Prostate gland (tissue), 2 donors: Measurements from ENCODE around the gene ZNF124. TPM values are rescaled to one million over a fixed set of nuclear protein-coding genes. Genes with fewer than 3 reads are reported as not detected.
"Not testable (repeated sequence)": the region's sequence is repeated elsewhere in the genome, so short reads cannot be mapped to it uniquely, and the experiment has no call there.

Experiments
- DNase-seq: peaks from one replicate; pipeline ENCODE4 v3.0.0-alpha.2; 2019; ENCODE audit warnings: low spot score
- H3K27ac ChIP-seq, 2 donors: fragments of 200-600 bp; sonication (generic); 2 replicates each; pipeline ENCODE4 v1.5.1; 2017 to 2019
- H3K27me3 ChIP-seq: fragments of 200-600 bp; sonication (generic); replicated peaks from 2 replicates; pipeline ENCODE4 v1.5.1; 2019; ENCODE audit not compliant: insufficient read depth
- H3K36me3 ChIP-seq, 2 donors: fragments of 200-600 bp; sonication (generic); 1 replicate in 1 of 2; 2 replicates in 1 of 2; pipeline versions ENCODE4 v1.5.1 to v1.8.1; 2017 to 2019
- H3K4me1 ChIP-seq: fragments of 200-600 bp; sonication (generic); replicated peaks from 2 replicates; pipeline ENCODE4 v1.5.1; 2019
- H3K4me3 ChIP-seq, 2 donors: fragments of 200-600 bp; sonication (generic); 2 replicates each; pipeline ENCODE4 v1.5.1; 2017 to 2019
- H3K9me3 ChIP-seq: fragments of 200-600 bp; sonication (generic); 2 replicates; pipeline ENCODE4 v1.5.1; 2017
- POLR2A ChIP-seq: fragments of 450-650 bp; IDR thresholded peaks from one replicate; pipeline ENCODE4 v1.6.1; 2016; ENCODE audit warnings: antibody characterized with exemption, mild to moderate bottlenecking
- POLR2AphosphoS5 ChIP-seq: sonication (generic); formaldehyde crosslinking; IDR thresholded peaks from one replicate; pipeline ENCODE4 v1.6.1; 2017; ENCODE audit warnings: antibody characterized with exemption
- WGBS: methylation state at CpG from one replicate; pipeline ENCODE4 v1.1.5; 2018; 5-methylcytosine and 5-hydroxymethylcytosine counted together
- intact Hi-C: fragments of 100-400 bp; cut with DNase I; formaldehyde crosslinking; loops from one replicate; pipeline ENCODE4 v1.14.2; 2022
- total RNA-seq, 2 donors: library from RNA; depleted of rRNA; stranded (reverse); fragments of >200 nt; gene quantifications; one replicate each; pipeline ENCODE4 v1.1.0, GENCODE V29; 2016
- TF ChIP-seq, protein P1 (sequence below), 4 experiments: fragments of 200-600 bp in 2 of 4; fragments of 450-650 bp in 2 of 4; sonication (generic) in 2 of 4; IDR thresholded peaks; 1 replicate in 3 of 4; 2 replicates in 1 of 4; pipeline ENCODE4 v1.5.1; 2016 to 2019; ENCODE audit warnings: antibody characterized with exemption in 4 of 4, mild to moderate bottlenecking in 2 of 4, moderate library complexity in 2 of 4

The ZNF124 gene
- total RNA-seq, 2 donors from 2014 or later: 19.1 to 44.6 TPM

DNA sequence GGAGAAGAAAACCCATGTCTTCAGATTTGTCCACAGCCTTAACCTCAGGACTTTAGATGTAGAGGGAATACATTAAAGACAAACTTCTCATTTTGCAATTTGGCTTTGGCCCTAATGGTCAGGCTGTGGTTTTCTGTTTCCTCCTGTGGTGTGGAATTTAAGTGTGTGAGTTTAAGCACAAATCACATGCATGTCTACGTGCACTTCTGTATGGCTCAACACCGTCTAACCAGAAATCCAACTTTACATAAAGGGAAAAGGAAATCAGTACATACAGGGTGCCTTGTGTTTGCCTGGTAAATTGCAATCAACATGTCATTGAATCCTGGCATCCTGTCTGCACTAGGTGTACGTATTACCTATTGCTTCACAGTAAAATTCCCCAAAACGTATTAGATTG, 1.2 kb upstream of the ZNF124 start:
- H3K36me3 ChIP-seq: no peaks in the 10 kb centered on the region
- TF ChIP-seq POLR2AphosphoS5: no peak
- TF ChIP-seq, protein P1, sequence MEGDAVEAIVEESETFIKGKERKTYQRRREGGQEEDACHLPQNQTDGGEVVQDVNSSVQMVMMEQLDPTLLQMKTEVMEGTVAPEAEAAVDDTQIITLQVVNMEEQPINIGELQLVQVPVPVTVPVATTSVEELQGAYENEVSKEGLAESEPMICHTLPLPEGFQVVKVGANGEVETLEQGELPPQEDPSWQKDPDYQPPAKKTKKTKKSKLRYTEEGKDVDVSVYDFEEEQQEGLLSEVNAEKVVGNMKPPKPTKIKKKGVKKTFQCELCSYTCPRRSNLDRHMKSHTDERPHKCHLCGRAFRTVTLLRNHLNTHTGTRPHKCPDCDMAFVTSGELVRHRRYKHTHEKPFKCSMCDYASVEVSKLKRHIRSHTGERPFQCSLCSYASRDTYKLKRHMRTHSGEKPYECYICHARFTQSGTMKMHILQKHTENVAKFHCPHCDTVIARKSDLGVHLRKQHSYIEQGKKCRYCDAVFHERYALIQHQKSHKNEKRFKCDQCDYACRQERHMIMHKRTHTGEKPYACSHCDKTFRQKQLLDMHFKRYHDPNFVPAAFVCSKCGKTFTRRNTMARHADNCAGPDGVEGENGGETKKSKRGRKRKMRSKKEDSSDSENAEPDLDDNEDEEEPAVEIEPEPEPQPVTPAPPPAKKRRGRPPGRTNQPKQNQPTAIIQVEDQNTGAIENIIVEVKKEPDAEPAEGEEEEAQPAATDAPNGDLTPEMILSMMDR (IDR thresholded peaks at IDR 0.05): no peak
- no peak for TF ChIP-seq POLR2A
- DNase-seq: no peak
- H3K27ac ChIP-seq: no peak overlapping the region
- intact Hi-C loops: no loop called here
- H3K4me3 ChIP-seq: no peak overlapping the region
- H3K27me3 ChIP-seq: no peaks in the 10 kb centered on the region
- WGBS: 91% methylated on average over 4 of the region's 4 CpGs
- H3K9me3 ChIP-seq: no peaks in the 10 kb centered on the region
- H3K4me1 ChIP-seq: no peaks in the 10 kb centered on the region

DNA sequence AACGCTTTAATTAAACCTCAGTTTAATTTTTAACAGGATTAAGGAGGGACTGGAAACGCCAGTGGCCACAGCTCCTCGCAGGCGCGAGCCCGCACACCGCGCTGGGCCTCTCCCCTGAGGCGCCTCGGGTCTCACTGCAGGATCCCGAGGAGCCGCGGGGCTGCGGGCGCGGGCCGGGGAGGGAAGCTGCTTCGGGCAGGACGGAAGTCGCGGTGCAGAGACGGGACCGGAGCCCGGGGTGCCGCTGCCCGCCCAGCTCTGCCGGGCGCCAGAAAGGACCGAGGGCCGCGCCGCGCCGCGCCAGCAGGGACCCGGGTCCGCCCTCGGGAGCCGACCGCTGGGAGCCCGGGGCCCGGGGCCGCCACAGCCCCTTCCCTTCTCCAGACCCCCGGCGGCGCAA, 377 bp downstream of the ZNF124 start:
- H3K4me3 ChIP-seq, H3K4me1 ChIP-seq, DNase-seq, H3K9me3 ChIP-seq, H3K27ac ChIP-seq, H3K27me3 ChIP-seq, H3K36me3 ChIP-seq, intact Hi-C loops: not testable (repeated sequence)
- WGBS: no CpG with 5 or more reads among the region's 46 CpGs

DNA sequence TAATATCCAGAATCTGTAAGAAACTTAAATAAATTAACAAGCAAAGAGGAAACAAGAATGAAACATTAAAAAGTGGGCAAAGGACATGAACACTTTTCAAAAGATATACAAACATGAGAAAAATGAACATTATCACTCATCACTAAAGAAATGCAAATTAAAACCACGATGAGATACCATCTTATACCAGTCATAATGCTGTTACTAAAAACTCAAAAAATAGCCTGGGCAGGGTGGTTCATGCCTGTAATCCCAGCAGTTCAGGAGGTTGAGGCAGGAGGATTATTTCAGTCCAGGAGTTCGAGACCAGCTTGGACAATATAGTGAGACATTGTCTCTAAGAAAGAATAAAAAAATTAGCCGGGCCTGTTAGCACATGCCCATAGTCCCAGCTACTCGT, 6.1 kb downstream of the ZNF124 start:
- Histone ChIP-seq H3K4me1 (no peaks in the 10 kb centered on the region), H3K27me3 (no peaks in the 10 kb centered on the region), H3K27ac (no peak overlapping the region), H3K4me3 (no peak overlapping the region), H3K36me3 (no peaks in the 10 kb centered on the region), H3K9me3 (no peaks in the 10 kb centered on the region)
- TF ChIP-seq, protein P1 (IDR thresholded peaks at IDR 0.05): no peak
- TF ChIP-seq POLR2AphosphoS5 (no peak), POLR2A (no peak)
- intact Hi-C loops: no loop called here
- no peak for DNase-seq
- WGBS: 96% methylated on average over 4 of the region's 4 CpGs

DNA sequence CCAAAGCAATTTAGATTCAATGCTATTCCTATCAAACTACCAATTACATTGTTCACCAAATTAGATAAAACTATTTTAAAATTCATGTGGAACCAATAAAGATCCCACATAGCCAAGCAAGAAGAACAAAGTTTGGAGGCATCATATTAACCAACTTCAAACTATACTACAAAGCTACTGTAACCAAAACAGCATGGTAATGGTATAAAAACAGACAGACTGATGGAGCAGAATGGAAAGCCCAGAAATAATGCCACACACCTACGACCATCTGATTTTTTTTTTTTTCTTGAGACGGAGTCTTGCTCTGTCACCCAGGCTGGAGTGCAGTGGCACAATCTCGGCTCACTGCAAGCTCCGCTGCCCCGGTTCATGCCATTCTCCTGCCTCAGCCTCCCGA, 7.1 kb downstream of the ZNF124 start:
- Histone ChIP-seq H3K36me3 (no peaks in the 10 kb centered on the region), H3K4me1 (no peaks in the 10 kb centered on the region), H3K27ac (no peak overlapping the region), H3K27me3 (no peaks in the 10 kb centered on the region), H3K4me3 (no peak overlapping the region), H3K9me3 (no peaks in the 10 kb centered on the region)
- no peak for DNase-seq
- intact Hi-C loops: no loop called here
- 99% methylated on average over 6 of the region's 6 CpGs for WGBS
- TF ChIP-seq POLR2AphosphoS5: no peak
- TF ChIP-seq POLR2A: no peak
- TF ChIP-seq, protein P1 (IDR thresholded peaks at IDR 0.05): no peak

DNA sequence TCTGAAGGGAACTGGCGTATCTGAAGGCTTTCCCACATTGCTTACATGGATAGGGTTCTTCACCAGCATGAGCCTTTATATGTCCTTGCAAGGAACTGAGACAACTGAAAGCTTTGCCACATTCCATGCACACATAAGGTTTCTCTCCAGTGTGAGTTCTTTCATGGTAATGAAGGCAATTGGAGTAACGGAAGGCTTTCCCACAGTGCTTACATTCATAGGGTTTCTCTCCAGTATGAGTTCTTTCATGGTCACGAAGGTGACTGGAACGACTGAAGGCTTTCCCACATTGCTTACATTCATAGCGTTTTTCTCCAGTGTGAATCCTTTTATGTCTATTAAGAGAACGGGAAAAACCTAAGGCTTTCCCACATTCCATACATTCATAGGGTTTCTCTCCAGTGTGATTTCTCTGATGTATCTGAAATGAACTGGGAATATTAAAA, 15.0 kb downstream of the ZNF124 start:
- Histone ChIP-seq H3K9me3 (no peaks in the 10 kb centered on the region), H3K4me1 (no peaks in the 10 kb centered on the region), H3K27ac (no peak overlapping the region), H3K4me3 (no peak overlapping the region), H3K27me3 (no peaks in the 10 kb centered on the region), H3K36me3 (peaks cover 0 to 4% of the 10 kb centered on the region in 2 donors)
- WGBS: 96% methylated on average over 6 of the region's 6 CpGs
- TF ChIP-seq POLR2A: no peak
- no peak for TF ChIP-seq POLR2AphosphoS5
- TF ChIP-seq, protein P1 (IDR thresholded peaks at IDR 0.05): no peak
- intact Hi-C loops: no loop called here
- DNase-seq: no peak
